BLaER1 treated with 17β-estradiol and CSF1 and Interleukin-3, amounts not matched to agents 10 nM and 100 nM (cell line): ENCODE results near the gene GPR18.

Source experiments
- H3K27ac ChIP-seq, 11 experiments: shearing (Covaris generic); formaldehyde crosslinking; 2 replicates each; pipeline ENCODE4 v1.8.1; 2022
- H3K27me3 ChIP-seq, 11 experiments: shearing (Covaris generic); formaldehyde crosslinking; 2 replicates each; pipeline ENCODE4 v1.8.1; 2022
- H3K36me3 ChIP-seq, 11 experiments: shearing (Covaris generic); formaldehyde crosslinking; 2 replicates each; pipeline ENCODE4 v1.8.1; 2022
- H3K4me1 ChIP-seq, 10 experiments: shearing (Covaris generic); formaldehyde crosslinking; 2 replicates each; pipeline ENCODE4 v1.8.1; 2022
- H3K4me2 ChIP-seq, 11 experiments: shearing (Covaris generic); formaldehyde crosslinking; 2 replicates each; pipeline ENCODE4 v1.8.1; 2022
- H3K4me3 ChIP-seq, 10 experiments: shearing (Covaris generic); formaldehyde crosslinking; 2 replicates each; pipeline ENCODE4 v1.8.1; 2022
- H3K9ac ChIP-seq, 11 experiments: shearing (Covaris generic); formaldehyde crosslinking; 2 replicates each; pipeline ENCODE4 v1.8.1; 2022
- H3K9me3 ChIP-seq, 11 experiments: shearing (Covaris generic); formaldehyde crosslinking; replicated peaks in 1 of 11; 2 replicates each; pipeline ENCODE4 v1.8.1; 2022
- H4K20me1 ChIP-seq, 11 experiments: shearing (Covaris generic); formaldehyde crosslinking; 2 replicates each; pipeline ENCODE4 v1.8.1; 2022
- Cebpa-rat ChIP-seq, 11 experiments: shearing (Covaris generic); IDR thresholded peaks; 2 replicates each; pipeline ENCODE4 v1.8.1; 2022

Gene GPR18

GRCh38 chr13:99265162-99265800, 7.1 kb upstream of the GPR18 start:
- peaks cover 0 to 32% (median 0%) of the 10 kb centered on the region in 11 experiments; a peak in 6 of 22 replicates for H4K20me1 ChIP-seq
- H3K4me2 ChIP-seq: peak overlapping the region; percentile 28 to 91 (median 82); a peak in 19 of 22 replicates
- no peak for TF ChIP-seq Cebpa-rat (IDR thresholded peaks at IDR 0.05)
- peaks cover 80 to 98% (median 90%) of the 10 kb centered on the region in 10 experiments for H3K4me1 ChIP-seq
- no peaks in the 10 kb centered on the region for H3K9me3 ChIP-seq
- peak overlapping the region in 8 of 11 experiments; percentile 45 to 93 (median 67); a peak in 15 of 22 replicates for H3K27ac ChIP-seq
- no peak overlapping the region for H3K4me3 ChIP-seq
- no peaks in the 10 kb centered on the region for H3K27me3 ChIP-seq
- peak overlapping the region in 9 of 11 experiments; percentile 9 to 67 (median 42); a peak in 14 of 22 replicates for H3K9ac ChIP-seq
- peaks cover 8 to 57% (median 27%) of the 10 kb centered on the region in 11 experiments; a peak in 20 of 22 replicates for H3K36me3 ChIP-seq

- Histone ChIP-seq H3K4me3 (peak overlapping the region in 5 of 10 experiments; percentile 1 to 17 (median 5); a peak in 2 of 20 replicates), H3K4me2 (peak overlapping the region; percentile 69 to 91 (median 82)), H4K20me1 (peaks cover 0 to 32% (median 0%) of the 10 kb centered on the region in 11 experiments; a peak in 6 of 22 replicates), H3K4me1 (peaks cover 82 to 100% (median 97%) of the 10 kb centered on the region in 10 experiments), H3K27ac (peak overlapping the region in 10 of 11 experiments; percentile 9 to 93 (median 62); a peak in 19 of 22 replicates), H3K27me3 (no peaks in the 10 kb centered on the region), H3K9me3 (no peaks in the 10 kb centered on the region), H3K9ac (peak overlapping the region in 10 of 11 experiments; percentile 22 to 67 (median 50); a peak in 16 of 22 replicates), H3K36me3 (peaks cover 8 to 65% (median 36%) of the 10 kb centered on the region in 11 experiments; a peak in 20 of 22 replicates)
- no peak for TF ChIP-seq Cebpa-rat (IDR thresholded peaks at IDR 0.05)
Measured at GRCh38 chr13:99264051-99264450, 5.9 kb upstream of the GPR18 start.

GRCh38 chr13:99263126-99263785, 5.1 kb upstream of the GPR18 start:
- Histone ChIP-seq H3K9me3 (no peaks in the 10 kb centered on the region), H3K4me3 (no peak overlapping the region), H3K4me1 (peaks cover 85 to 100% (median 97%) of the 10 kb centered on the region in 10 experiments), H3K27me3 (no peaks in the 10 kb centered on the region), H3K27ac (peak overlapping the region in 9 of 11 experiments; percentile 9 to 93 (median 64); a peak in 17 of 22 replicates), H3K36me3 (peaks cover 7 to 57% (median 31%) of the 10 kb centered on the region in 11 experiments; a peak in 20 of 22 replicates), H3K4me2 (peak overlapping the region; percentile 69 to 91 (median 82)), H4K20me1 (peaks cover 0 to 32% (median 0%) of the 10 kb centered on the region in 11 experiments; a peak in 6 of 22 replicates), H3K9ac (peak overlapping the region in 6 of 11 experiments; percentile 39 to 67 (median 58); a peak in 8 of 22 replicates)
- no peak for TF ChIP-seq Cebpa-rat (IDR thresholded peaks at IDR 0.05)

GRCh38 chr13:99261059-99261458, 2.9 kb upstream of the GPR18 start:
- Histone ChIP-seq H3K4me1 (peaks cover 71 to 98% (median 88%) of the 10 kb centered on the region in 10 experiments), H3K9me3 (no peaks in the 10 kb centered on the region), H3K27me3 (no peaks in the 10 kb centered on the region), H3K9ac (peak overlapping the region in 1 of 11 experiments; percentile 7; a peak in 3 of 22 replicates), H3K27ac (peak overlapping the region in 8 of 11 experiments; percentile 88 to 96 (median 92); a peak in 13 of 22 replicates), H3K4me3 (no peak overlapping the region), H3K36me3 (peaks cover 0 to 46% (median 19%) of the 10 kb centered on the region in 11 experiments; a peak in 13 of 22 replicates), H4K20me1 (peaks cover 0 to 21% (median 0%) of the 10 kb centered on the region in 11 experiments; a peak in 6 of 22 replicates), H3K4me2 (peak overlapping the region; percentile 69 to 97 (median 86); a peak in 21 of 22 replicates)
- no peak for TF ChIP-seq Cebpa-rat (IDR thresholded peaks at IDR 0.05)

- H3K9me3 ChIP-seq: peaks cover 0 to under 1% (median 0%) of the 10 kb centered on the region in 11 experiments; a peak in 3 of 22 replicates
- H3K4me3 ChIP-seq: 0 out of 20 replicates have a peak overlapping the region, but pooled peaks of 1 of the 10 experiments have one; percentile 65
- peak overlapping the region; percentile 69 to 97 (median 86) for H3K4me2 ChIP-seq
- no peaks in the 10 kb centered on the region for H3K27me3 ChIP-seq
- H3K9ac ChIP-seq: peak overlapping the region in 4 of 11 experiments; percentile 82 to 89 (median 86); a peak in 5 of 22 replicates
- no peak for TF ChIP-seq Cebpa-rat (IDR thresholded peaks at IDR 0.05)
- H3K27ac ChIP-seq: peak overlapping the region in 9 of 11 experiments; percentile 85 to 96 (median 91); a peak in 17 of 22 replicates
- H4K20me1 ChIP-seq: peaks cover 0 to 19% (median 0%) of the 10 kb centered on the region in 11 experiments; a peak in 6 of 22 replicates
- H3K4me1 ChIP-seq: peaks cover 73 to 100% (median 91%) of the 10 kb centered on the region in 10 experiments
- H3K36me3 ChIP-seq: peaks cover 4 to 54% (median 26%) of the 10 kb centered on the region in 11 experiments
Measured at GRCh38 chr13:99260216-99260615, 2.0 kb upstream of the GPR18 start.

- peaks cover 15 to 56% (median 37%) of the 10 kb centered on the region in 11 experiments for H3K36me3 ChIP-seq
- TF ChIP-seq Cebpa-rat (IDR thresholded peaks at IDR 0.05): no peak
- H3K9ac ChIP-seq: peak overlapping the region; percentile 42 to 89 (median 82); a peak in 20 of 22 replicates
- H3K9me3 ChIP-seq: peaks cover 0 to 11% (median 0%) of the 10 kb centered on the region in 11 experiments; a peak in 5 of 22 replicates
- H4K20me1 ChIP-seq: peaks cover 0 to 7% (median 0%) of the 10 kb centered on the region in 11 experiments; a peak in 2 of 22 replicates
- H3K4me3 ChIP-seq: peak overlapping the region; percentile 39 to 77 (median 64); a peak in 16 of 20 replicates
- H3K27ac ChIP-seq: peak overlapping the region; percentile 60 to 96 (median 89)
- H3K4me2 ChIP-seq: peak overlapping the region; percentile 69 to 97 (median 86)
- peaks cover 72 to 98% (median 91%) of the 10 kb centered on the region in 10 experiments for H3K4me1 ChIP-seq
- H3K27me3 ChIP-seq: no peaks in the 10 kb centered on the region
Measured at GRCh38 chr13:99258946-99259345, 767 bp upstream of the GPR18 start.

- peaks cover 56 to 87% (median 77%) of the 10 kb centered on the region in 10 experiments for H3K4me1 ChIP-seq
- H3K9me3 ChIP-seq: peaks cover 0 to 11% (median 0%) of the 10 kb centered on the region in 11 experiments; a peak in 5 of 22 replicates
- peaks cover 17 to 63% (median 48%) of the 10 kb centered on the region in 11 experiments for H3K36me3 ChIP-seq
- no peaks in the 10 kb centered on the region for H3K27me3 ChIP-seq
- peak overlapping the region; percentile 39 to 77 (median 64) for H3K4me3 ChIP-seq
- peak overlapping the region; percentile 24 to 96 (median 89); a peak in 21 of 22 replicates for H3K27ac ChIP-seq
- H3K9ac ChIP-seq: peak overlapping the region; percentile 66 to 89 (median 82); a peak in 21 of 22 replicates
- peaks cover 0 to 6% (median 0%) of the 10 kb centered on the region in 11 experiments; a peak in 2 of 22 replicates for H4K20me1 ChIP-seq
- TF ChIP-seq Cebpa-rat (IDR thresholded peaks at IDR 0.05): no peak
- peak overlapping the region; percentile 60 to 97 (median 85); a peak in 21 of 22 replicates for H3K4me2 ChIP-seq
Measured at GRCh38 chr13:99257291-99257690, 888 bp downstream of the GPR18 start.

- Histone ChIP-seq H3K9me3 (peaks cover 0 to 11% (median 0%) of the 10 kb centered on the region in 11 experiments; a peak in 5 of 22 replicates), H3K27me3 (no peaks in the 10 kb centered on the region), H3K4me3 (peak overlapping the region; percentile 39 to 77 (median 64)), H3K36me3 (peaks cover 17 to 66% (median 50%) of the 10 kb centered on the region in 11 experiments), H4K20me1 (peaks cover 0 to 8% (median 0%) of the 10 kb centered on the region in 11 experiments; a peak in 2 of 22 replicates), H3K4me2 (peak overlapping the region; percentile 69 to 97 (median 85)), H3K9ac (peak overlapping the region; percentile 66 to 89 (median 82)), H3K4me1 (peaks cover 56 to 89% (median 71%) of the 10 kb centered on the region in 10 experiments), H3K27ac (peak overlapping the region; percentile 39 to 96 (median 89); a peak in 21 of 22 replicates)
- TF ChIP-seq Cebpa-rat (IDR thresholded peaks at IDR 0.05): peak in 8 of 11 experiments; percentile 54 to 94 (median 74); a peak in 13 of 22 replicates
Measured at GRCh38 chr13:99256709-99257108, 1.5 kb downstream of the GPR18 start.
